Activated CD4-positive, CD25-positive, alpha-beta regulatory T cell treated with anti-CD3 and anti-CD28 coated beads, Interleukin-2, amount 50 U/mL, for 16 hours (primary cell): Measurements from ENCODE around the gene GXYLT1.
"Not testable (repeated sequence)": the region's sequence is repeated elsewhere in the genome, so short reads cannot be mapped to it uniquely, and the experiment has no call there.

Experiments
- DNase-seq: peaks from one replicate; pipeline ENCODE4 v3.0.0-alpha.2; 2020; ENCODE audit warnings: low read depth, low spot score

GXYLT1 gene

GRCh38 chr12:42144408-42145196 lies at the start of gene GXYLT1:
GXYLT1 (minus strand) TSS chr12:42144874; CDS start chr12:42144646, 228 bp downstream.
- peak; percentile 53 for DNase-seq

GRCh38 chr12:42192686-42193085 lies 48.0 kb upstream of the GXYLT1 start:
- no peak for DNase-seq

- no peak for DNase-seq
These were observed 47.6 kb upstream of the GXYLT1 start for GRCh38 chr12:42192258-42192657.

- DNase-seq, result no peak
These were observed 45.7 kb upstream of the GXYLT1 start for GRCh38 chr12:42190376-42190775.

- DNase-seq, result not testable (repeated sequence)
These were observed 43.6 kb upstream of the GXYLT1 start for GRCh38 chr12:42188275-42188674.

GRCh38 chr12:42187799-42188198 lies 43.1 kb upstream of the GXYLT1 start:
- no peak for DNase-seq

- DNase-seq, result no peak
These were observed 42.1 kb upstream of the GXYLT1 start for GRCh38 chr12:42186793-42187192.

- DNase-seq, result no peak
These were observed 37.7 kb upstream of the GXYLT1 start for GRCh38 chr12:42182394-42182793.

- DNase-seq, result no peak
These were observed 36.4 kb upstream of the GXYLT1 start for GRCh38 chr12:42180990-42181596.

- DNase-seq, result no peak
These were observed 33.4 kb upstream of the GXYLT1 start for GRCh38 chr12:42178101-42178500.

GRCh38 chr12:42174978-42175377 lies 30.3 kb upstream of the GXYLT1 start:
- no peak for DNase-seq

- DNase-seq, result no peak
These were observed 29.4 kb upstream of the GXYLT1 start for GRCh38 chr12:42173961-42174521.

GRCh38 chr12:42172441-42173210 lies 28.0 kb upstream of the GXYLT1 start:
- DNase-seq, result no peak

GRCh38 chr12:42167711-42168110 lies 23.0 kb upstream of the GXYLT1 start:
- no peak for DNase-seq

- DNase-seq, result no peak
These were observed 21.8 kb upstream of the GXYLT1 start for GRCh38 chr12:42166501-42166900.

GRCh38 chr12:42163913-42164312 lies 19.2 kb upstream of the GXYLT1 start:
- no peak for DNase-seq

- no peak for DNase-seq
These were observed 18.3 kb upstream of the GXYLT1 start for GRCh38 chr12:42162965-42163364.

GRCh38 chr12:42162193-42162592 lies 17.5 kb upstream of the GXYLT1 start:
- no peak for DNase-seq

GRCh38 chr12:42161529-42161928 lies 16.9 kb upstream of the GXYLT1 start:
- DNase-seq, result no peak

- DNase-seq, result no peak
These were observed 11.6 kb upstream of the GXYLT1 start for GRCh38 chr12:42156232-42156631.

GRCh38 chr12:42145552-42146215 lies 1.0 kb upstream of the GXYLT1 start:
- DNase-seq, result no peak

- DNase-seq, result no peak
These were observed 499 bp upstream of the GXYLT1 start for GRCh38 chr12:42145197-42145549.
